Mesenchymal stem cell (in vitro differentiated cells and primary cell): Measurements from ENCODE around the gene HS2ST1.

Experiments used
- DNase-seq: peaks from one replicate; pipeline ENCODE4 v3.0.0-alpha.2; 2013
- H2AFZ ChIP-seq: one replicate; pipeline ENCODE4 v1.6.1; 2013; ENCODE audit warnings: low read depth, mild to moderate bottlenecking, control low read depth, inconsistent platforms, low read length, moderate library complexity
- H2AK5ac ChIP-seq: 2 replicates; pipeline ENCODE4 v1.6.1; 2013; ENCODE audit warnings: low read length, moderate library complexity, mild to moderate bottlenecking, inconsistent platforms; ENCODE audit not compliant: severe bottlenecking
- H2BK120ac ChIP-seq: one replicate; pipeline ENCODE4 v1.6.1; 2013; ENCODE audit warnings: low read depth, mild to moderate bottlenecking, inconsistent platforms, low read length, moderate library complexity
- H2BK12ac ChIP-seq, 2 experiments: one replicate each; pipeline ENCODE4 v1.6.1; 2013; ENCODE audit warnings: inconsistent platforms in 2 of 2, low read length in 2 of 2, mild to moderate bottlenecking in 2 of 2, moderate library complexity in 2 of 2, control low read depth in 1 of 2
- H2BK15ac ChIP-seq: one replicate; pipeline ENCODE4 v1.6.1; 2013; ENCODE audit warnings: mild to moderate bottlenecking, low read depth, inconsistent platforms; ENCODE audit not compliant: poor library complexity, severe bottlenecking
- H2BK5ac ChIP-seq: 2 replicates; pipeline ENCODE4 v1.6.1; 2013; ENCODE audit warnings: low read depth, mild to moderate bottlenecking, low read length, control low read depth, inconsistent platforms; ENCODE audit not compliant: poor library complexity, severe bottlenecking
- H3K14ac ChIP-seq, 2 experiments: one replicate each; pipeline ENCODE4 v1.6.1; 2013; ENCODE audit warnings: inconsistent platforms in 2 of 2, low read length in 2 of 2, control low read depth in 1 of 2, mild to moderate bottlenecking in 1 of 2, moderate library complexity in 1 of 2
- H3K18ac ChIP-seq, 2 experiments: one replicate each; pipeline ENCODE4 v1.6.1; 2013; ENCODE audit warnings: inconsistent platforms in 2 of 2, low read length in 2 of 2, control low read depth in 1 of 2, low read depth in 1 of 2, mild to moderate bottlenecking in 1 of 2
- H3K23ac ChIP-seq, 2 experiments: one replicate each; pipeline ENCODE4 v1.6.1; 2013; ENCODE audit warnings: inconsistent platforms in 2 of 2, low read length in 2 of 2, mild to moderate bottlenecking in 2 of 2, moderate library complexity in 2 of 2, control low read depth in 1 of 2
- H3K27ac ChIP-seq: 2 replicates; pipeline ENCODE4 v1.5.1; 2013; ENCODE audit warnings: mild to moderate bottlenecking, moderate library complexity, low read length, control low read depth, inconsistent platforms; ENCODE audit not compliant: poor library complexity, severe bottlenecking
- H3K27me3 ChIP-seq, 2 experiments: 2 replicates each; pipeline versions ENCODE4 v1.6.1 to v1.7.0; 2013; ENCODE audit warnings: low read length in 2 of 2, mild to moderate bottlenecking in 2 of 2, moderate library complexity in 2 of 2, control low read depth in 1 of 2, inconsistent platforms in 1 of 2; ENCODE audit not compliant: control insufficient read depth in 1 of 2, insufficient read depth in 1 of 2
- H3K36me3 ChIP-seq, 2 experiments: 2 replicates each; pipeline versions ENCODE4 v1.6.1 to v1.7.0; 2013; ENCODE audit warnings: low read length in 2 of 2, control low read depth in 1 of 2, inconsistent platforms in 1 of 2, low read depth in 1 of 2, mild to moderate bottlenecking in 1 of 2; ENCODE audit not compliant: insufficient read depth in 2 of 2, control insufficient read depth in 1 of 2
- H3K4ac ChIP-seq, 2 experiments: one replicate each; pipeline ENCODE4 v1.6.1; 2013; ENCODE audit warnings: inconsistent platforms in 2 of 2, low read length in 2 of 2, mild to moderate bottlenecking in 2 of 2, moderate library complexity in 2 of 2, control low read depth in 1 of 2, low read depth in 1 of 2
- H3K4me1 ChIP-seq: 2 replicates; pipeline ENCODE4 v1.6.1; 2013; ENCODE audit warnings: low read depth, low read length, control low read depth; ENCODE audit not compliant: control insufficient read depth, insufficient read depth
- H3K4me2 ChIP-seq: 2 replicates; pipeline ENCODE4 v1.6.1; 2013; ENCODE audit warnings: low read length, mild to moderate bottlenecking, inconsistent platforms; ENCODE audit not compliant: poor library complexity, severe bottlenecking
- H3K4me3 ChIP-seq, 2 experiments: 2 replicates each; pipeline versions ENCODE4 v1.5.1 to v1.7.0; 2013; ENCODE audit warnings: low read length in 2 of 2, mild to moderate bottlenecking in 2 of 2, control low read depth in 1 of 2, low read depth in 1 of 2; ENCODE audit not compliant: insufficient read depth in 1 of 2
- H3K79me1 ChIP-seq: replicated peaks from 2 replicates; pipeline ENCODE4 v1.6.1; 2013; ENCODE audit warnings: mild to moderate bottlenecking, control low read depth, low read length, inconsistent platforms; ENCODE audit not compliant: poor library complexity, severe bottlenecking
- H3K9ac ChIP-seq: 2 replicates; pipeline ENCODE4 v1.7.0; 2013; ENCODE audit warnings: mild to moderate bottlenecking, low read length, moderate library complexity
- H3K9me3 ChIP-seq: 2 replicates; pipeline ENCODE4 v1.7.0; 2013; ENCODE audit warnings: mild to moderate bottlenecking, low read length; ENCODE audit not compliant: control insufficient read depth
- H4K8ac ChIP-seq: one replicate; pipeline ENCODE4 v1.6.1; 2013; ENCODE audit warnings: inconsistent platforms, mild to moderate bottlenecking, low read length, moderate library complexity
- H4K91ac ChIP-seq: one replicate; pipeline ENCODE4 v1.6.1; 2013; ENCODE audit warnings: mild to moderate bottlenecking, low read length, inconsistent platforms
- WGBS: methylation state at CpG from one replicate; pipeline ENCODE4 v1.1.7; 2013; ENCODE audit warnings: mixed read lengths; 5-methylcytosine and 5-hydroxymethylcytosine counted together

Gene HS2ST1

DNA sequence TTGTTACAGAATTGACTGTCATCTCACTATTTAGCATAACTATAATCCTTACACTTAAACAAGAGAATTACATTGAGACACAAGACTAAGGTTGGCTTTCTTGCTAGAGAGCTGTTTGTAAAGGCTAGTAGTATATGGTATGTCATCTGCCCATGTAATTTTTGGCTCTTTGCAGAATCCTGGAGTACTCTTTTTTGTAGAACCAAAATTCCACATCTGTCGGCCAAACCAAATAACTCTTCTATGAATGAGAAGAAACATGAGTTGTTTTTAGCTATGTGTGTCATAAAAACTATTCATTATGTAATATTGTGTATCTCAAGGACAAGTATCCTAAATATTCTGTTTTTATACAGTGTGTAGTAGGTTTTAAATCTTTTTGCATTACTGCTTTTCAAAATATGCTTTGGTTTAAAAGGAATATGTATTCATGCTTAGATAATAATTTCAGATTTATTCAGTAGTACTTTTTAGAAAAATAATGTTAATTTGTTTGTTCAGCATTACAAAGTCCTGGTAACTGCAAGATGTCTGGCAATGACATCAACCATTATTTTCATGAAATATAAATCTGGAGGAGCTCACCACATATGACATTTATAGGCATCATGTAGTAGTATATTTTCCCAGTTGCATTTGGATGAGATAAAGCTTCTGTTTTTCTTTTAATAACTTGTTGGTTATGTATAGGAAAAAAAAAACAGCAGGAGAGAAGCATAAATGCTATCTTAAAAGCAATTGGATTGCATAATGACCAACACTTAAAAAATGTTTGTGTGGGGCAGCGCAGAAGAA lies 159.8 kb downstream of the HS2ST1 start:
- Histone ChIP-seq H3K18ac (no peak overlapping the region), H3K27ac (no peak overlapping the region), H3K9ac (no peak overlapping the region), H3K4me2 (no peak overlapping the region), H2AK5ac (no peak overlapping the region), H3K27me3 (no peaks in the 10 kb centered on the region), H3K79me1 (peaks cover 4% of the 10 kb centered on the region), H2BK12ac (no peak overlapping the region), H2BK15ac (no peak overlapping the region), H3K4me1 (no peaks in the 10 kb centered on the region), H4K8ac (no peak overlapping the region), H3K9me3 (no peaks in the 10 kb centered on the region), H3K4ac (no peak overlapping the region), H2BK5ac (no peak overlapping the region), H3K36me3 (peaks cover 0 to 25% of the 10 kb centered on the region in 2 experiments), H2BK120ac (no peak overlapping the region), H3K4me3 (no peak overlapping the region), H3K14ac (no peak overlapping the region), H2AFZ (no peak overlapping the region), H4K91ac (no peak overlapping the region), H3K23ac (no peak overlapping the region)
- no CpG with 5 or more reads among the region's 2 CpGs for WGBS
- DNase-seq = no peak

DNA sequence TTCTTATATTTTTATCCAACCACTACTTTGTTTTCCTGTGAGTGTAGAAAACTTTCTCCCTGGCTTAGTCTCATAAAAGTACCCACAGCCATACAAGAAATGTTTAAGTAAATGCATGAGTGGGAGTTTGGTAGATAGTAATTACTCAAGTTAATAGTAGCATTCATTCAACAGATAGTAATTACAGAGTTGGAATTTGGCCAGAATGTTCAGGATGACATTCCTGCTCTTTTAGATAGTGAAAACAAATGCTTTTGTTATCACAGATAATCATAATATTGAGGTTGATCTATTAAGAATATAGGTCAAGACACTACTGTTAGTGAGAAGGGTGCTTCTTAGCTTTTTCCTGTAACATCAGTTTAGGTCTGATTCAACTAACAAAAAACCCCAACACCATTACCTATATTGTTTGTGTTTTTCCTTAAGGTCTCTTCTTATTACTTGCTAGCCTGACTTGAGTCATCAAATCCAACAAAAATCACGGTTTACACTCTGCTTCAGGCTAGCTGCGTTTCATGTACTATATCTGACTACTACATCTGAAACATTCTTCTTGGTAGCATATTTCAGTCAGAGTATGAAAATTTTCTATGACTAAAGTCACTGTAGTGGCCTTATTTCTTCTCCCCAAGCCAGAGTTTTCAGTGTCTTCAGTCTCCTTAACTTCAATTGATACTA lies 163.7 kb downstream of the HS2ST1 start:
- no peak overlapping the region for H4K91ac ChIP-seq
- H3K4ac ChIP-seq = no peak overlapping the region
- no peak overlapping the region for H3K27ac ChIP-seq
- H3K9ac ChIP-seq = no peak overlapping the region
- no peak overlapping the region for H3K4me2 ChIP-seq
- H2AK5ac ChIP-seq = no peak overlapping the region
- no peak overlapping the region for H3K14ac ChIP-seq
- H2BK12ac ChIP-seq = no peak overlapping the region
- no peak overlapping the region for H4K8ac ChIP-seq
- H2BK5ac ChIP-seq = no peak overlapping the region
- H3K36me3 ChIP-seq = peaks cover 0 to 38% of the 10 kb centered on the region in 2 experiments
- WGBS = 89% methylated on average over 2 of the region's 2 CpGs
- H2AFZ ChIP-seq = no peak overlapping the region
- no peak overlapping the region for H2BK15ac ChIP-seq
- H3K4me1 ChIP-seq = no peaks in the 10 kb centered on the region
- H3K27me3 ChIP-seq = no peaks in the 10 kb centered on the region
- H3K9me3 ChIP-seq = no peaks in the 10 kb centered on the region
- no peak for DNase-seq
- no peak overlapping the region for H2BK120ac ChIP-seq
- no peak overlapping the region for H3K18ac ChIP-seq
- no peak overlapping the region for H3K23ac ChIP-seq
- H3K4me3 ChIP-seq = no peak overlapping the region
- no peaks in the 10 kb centered on the region for H3K79me1 ChIP-seq

DNA sequence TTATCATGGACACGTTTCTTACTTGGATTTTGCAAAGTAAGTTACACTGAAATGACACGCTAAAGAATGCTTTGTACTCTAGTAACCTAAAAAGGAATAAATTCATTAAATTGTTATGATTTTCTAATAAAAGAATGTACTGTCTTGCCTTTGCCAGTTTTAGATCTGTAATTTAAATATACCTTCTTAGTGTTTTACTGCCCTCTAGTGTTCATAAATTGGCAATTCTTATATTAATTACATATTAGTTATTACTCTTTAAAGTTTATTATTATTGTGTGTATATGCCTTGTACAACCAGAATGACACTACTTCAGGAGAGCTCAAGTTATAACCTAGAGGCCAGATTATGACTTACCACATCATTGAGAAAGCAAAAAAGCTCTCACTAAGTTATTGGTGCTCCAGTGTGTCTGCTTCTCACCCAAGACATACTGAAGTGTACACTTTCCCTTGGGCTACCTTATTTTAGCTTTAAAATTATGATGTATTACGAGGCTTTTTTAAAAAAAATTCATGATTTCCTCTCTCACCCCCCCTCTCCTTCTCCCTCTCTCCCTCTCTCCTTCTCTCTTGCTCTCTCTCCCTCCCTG lies 169.9 kb downstream of the HS2ST1 start:
- Histone ChIP-seq H3K18ac (no peak overlapping the region), H3K14ac (no peak overlapping the region), H3K9me3 (no peaks in the 10 kb centered on the region), H2BK12ac (no peak overlapping the region), H4K91ac (no peak overlapping the region), H2BK120ac (no peak overlapping the region), H2BK15ac (no peak overlapping the region), H3K79me1 (no peaks in the 10 kb centered on the region), H3K27ac (no peak overlapping the region), H2AFZ (no peak overlapping the region), H3K23ac (no peak overlapping the region), H3K4ac (no peak overlapping the region), H2AK5ac (no peak overlapping the region), H3K9ac (peak overlapping the region; percentile 72), H3K4me3 (no peak overlapping the region), H4K8ac (no peak overlapping the region), H2BK5ac (no peak overlapping the region), H3K36me3 (peaks cover 0 to 30% of the 10 kb centered on the region in 2 experiments), H3K27me3 (no peaks in the 10 kb centered on the region), H3K4me2 (no peak overlapping the region), H3K4me1 (no peaks in the 10 kb centered on the region)
- WGBS = 70% methylated on average over 2 of the region's 3 CpGs
- peak; percentile 38 for DNase-seq

DNA sequence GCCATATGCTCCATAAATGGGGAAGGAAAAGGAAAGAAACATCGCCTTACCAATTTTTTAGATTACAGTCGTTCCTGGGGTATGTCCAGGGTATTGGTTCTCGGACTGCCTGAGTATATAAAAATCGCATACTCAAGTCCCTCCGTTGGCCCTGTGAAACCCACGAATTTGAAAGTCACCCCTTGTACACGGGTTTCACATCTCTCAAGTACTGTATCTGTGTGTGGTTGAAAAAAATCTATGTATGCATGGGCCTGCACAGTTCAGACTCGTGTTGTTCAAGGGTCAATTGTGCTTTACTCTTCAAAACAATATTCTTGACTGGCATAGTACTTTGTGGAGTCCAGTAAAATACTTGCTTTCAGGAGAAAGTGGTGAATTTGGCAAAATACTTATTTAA lies 171.7 kb downstream of the HS2ST1 start:
- no peak overlapping the region for H3K14ac ChIP-seq
- no peak overlapping the region for H3K9ac ChIP-seq
- no peak overlapping the region for H3K27ac ChIP-seq
- H2AK5ac ChIP-seq = no peak overlapping the region
- H4K8ac ChIP-seq = no peak overlapping the region
- no peak overlapping the region for H3K4ac ChIP-seq
- peaks cover 0 to 28% of the 10 kb centered on the region in 2 experiments for H3K36me3 ChIP-seq
- no peaks in the 10 kb centered on the region for H3K79me1 ChIP-seq
- no peak overlapping the region for H3K23ac ChIP-seq
- no peak overlapping the region for H2BK12ac ChIP-seq
- no peak overlapping the region for H3K4me3 ChIP-seq
- no peak overlapping the region for H2BK120ac ChIP-seq
- no peaks in the 10 kb centered on the region for H3K9me3 ChIP-seq
- no peak overlapping the region for H2AFZ ChIP-seq
- WGBS = 97% methylated on average over 8 of the region's 8 CpGs
- H3K18ac ChIP-seq = no peak overlapping the region
- no peak overlapping the region for H4K91ac ChIP-seq
- H3K27me3 ChIP-seq = no peaks in the 10 kb centered on the region
- no peak for DNase-seq
- no peaks in the 10 kb centered on the region for H3K4me1 ChIP-seq
- H2BK5ac ChIP-seq = no peak overlapping the region
- H2BK15ac ChIP-seq = no peak overlapping the region
- no peak overlapping the region for H3K4me2 ChIP-seq
